ENCODE measurements around the gene CDC37L1. TPM values are rescaled to one million over a fixed set of nuclear protein-coding genes. Genes with fewer than 3 reads are reported as not detected.

Gene CDC37L1
- total RNA-seq, 2 donors from 2014 or later = 29.2 to 37.7 TPM

GRCh38 chr9:4689687-4690104, 10.3 kb downstream of the CDC37L1 start:
- TF ChIP-seq CTCF (IDR thresholded peaks at IDR 0.05) (no peak), POLR2AphosphoS5 (IDR thresholded peaks at IDR 0.05) (peak; percentile 34), POLR2A (IDR thresholded peaks at IDR 0.05) (no peak)
- H3K27ac ChIP-seq = peak overlapping the region; percentile 10 to 19
- H3K36me3 ChIP-seq = no peaks in the 10 kb centered on the region
- 45% methylated on average over 1 of the region's 1 CpG for WGBS
- H3K4me3 ChIP-seq = no peak overlapping the region
- no peaks in the 10 kb centered on the region for H3K27me3 ChIP-seq (replicated peaks; ENCODE audit: insufficient read depth)
- no peaks in the 10 kb centered on the region for H3K9me3 ChIP-seq
- H3K4me1 ChIP-seq (replicated peaks) = no peaks in the 10 kb centered on the region
- intact Hi-C loops (cut with DNase I) = no loop called here
- peak; percentile 26 for DNase-seq (ENCODE audit: low spot score)

- no peak for TF ChIP-seq POLR2AphosphoS5 (IDR thresholded peaks at IDR 0.05)
- no peak for TF ChIP-seq CTCF (IDR thresholded peaks at IDR 0.05)
- TF ChIP-seq POLR2A (IDR thresholded peaks at IDR 0.05) = no peak
- H3K36me3 ChIP-seq = no peaks in the 10 kb centered on the region
- 78% methylated on average over 4 of the region's 4 CpGs for WGBS
- H3K4me3 ChIP-seq = no peak overlapping the region
- peak overlapping the region; percentile 10 to 19 for H3K27ac ChIP-seq
- H3K4me1 ChIP-seq (replicated peaks) = no peaks in the 10 kb centered on the region
- no peaks in the 10 kb centered on the region for H3K27me3 ChIP-seq (replicated peaks; ENCODE audit: insufficient read depth)
- no peak for DNase-seq (ENCODE audit: low spot score)
- intact Hi-C loops (cut with DNase I) = no loop called here
- H3K9me3 ChIP-seq = no peaks in the 10 kb centered on the region
These were observed 10.8 kb downstream of the CDC37L1 start for GRCh38 chr9:4690144-4690543.

- Histone ChIP-seq H3K4me1 (replicated peaks) (no peaks in the 10 kb centered on the region), H3K9me3 (no peaks in the 10 kb centered on the region), H3K27ac (no peak overlapping the region), H3K27me3 (replicated peaks; ENCODE audit: insufficient read depth) (no peaks in the 10 kb centered on the region), H3K4me3 (no peak overlapping the region), H3K36me3 (no peaks in the 10 kb centered on the region)
- 64% methylated on average over 3 of the region's 3 CpGs for WGBS
- no peak for DNase-seq (ENCODE audit: low spot score)
- intact Hi-C loops (cut with DNase I) = no loop called here
- TF ChIP-seq CTCF (IDR thresholded peaks at IDR 0.05) (no peak), POLR2A (IDR thresholded peaks at IDR 0.05) (no peak), POLR2AphosphoS5 (IDR thresholded peaks at IDR 0.05) (no peak)
These were observed 12.4 kb downstream of the CDC37L1 start for GRCh38 chr9:4691795-4692194.

GRCh38 chr9:4700091-4700490, 20.7 kb downstream of the CDC37L1 start:
- no peak overlapping the region for H3K27ac ChIP-seq
- no peaks in the 10 kb centered on the region for H3K27me3 ChIP-seq (replicated peaks; ENCODE audit: insufficient read depth)
- no peak overlapping the region for H3K4me3 ChIP-seq
- no peaks in the 10 kb centered on the region for H3K36me3 ChIP-seq
- TF ChIP-seq CTCF (IDR thresholded peaks at IDR 0.05) (no peak), POLR2A (IDR thresholded peaks at IDR 0.05) (no peak), POLR2AphosphoS5 (IDR thresholded peaks at IDR 0.05) (no peak)
- intact Hi-C loops (cut with DNase I) = no loop called here
- WGBS = 73% methylated on average over 3 of the region's 3 CpGs
- DNase-seq (ENCODE audit: low spot score) = no peak
- no peaks in the 10 kb centered on the region for H3K9me3 ChIP-seq
- no peaks in the 10 kb centered on the region for H3K4me1 ChIP-seq (replicated peaks)

GRCh38 chr9:4700932-4701331, 21.6 kb downstream of the CDC37L1 start:
- Histone ChIP-seq H3K27me3 (replicated peaks; ENCODE audit: insufficient read depth) (no peaks in the 10 kb centered on the region), H3K36me3 (no peaks in the 10 kb centered on the region), H3K27ac (no peak overlapping the region), H3K9me3 (no peaks in the 10 kb centered on the region), H3K4me3 (no peak overlapping the region), H3K4me1 (replicated peaks) (no peaks in the 10 kb centered on the region)
- 91% methylated on average over 2 of the region's 2 CpGs for WGBS
- no peak for TF ChIP-seq POLR2A (IDR thresholded peaks at IDR 0.05)
- TF ChIP-seq CTCF (IDR thresholded peaks at IDR 0.05) = no peak
- TF ChIP-seq POLR2AphosphoS5 (IDR thresholded peaks at IDR 0.05) = no peak
- intact Hi-C loops (cut with DNase I) = no loop called here
- no peak for DNase-seq (ENCODE audit: low spot score)
